Right lobe of liver (tissue), 6 donors: ENCODE results near the gene C5. TPM values are rescaled to one million over a fixed set of nuclear protein-coding genes. Genes with fewer than 3 reads are reported as not detected.

Experiments used
- ATAC-seq, 4 donors: fragments of 200-7000 bp; cut with Tn5 transposase; one replicate each; pipeline ENCODE4 v1.9.1; 2020; ENCODE audit warnings: mild to moderate bottlenecking in 4 of 4, moderate library complexity in 4 of 4
- DNase-seq, 3 donors: peaks; one replicate each; pipeline ENCODE4 v3.0.0-alpha.2; 2020
- H3K27ac ChIP-seq, 3 donors: fragments of 200-600 bp; one replicate each; pipeline ENCODE4 v1.8.0; 2022
- H3K27me3 ChIP-seq, 2 donors: fragments of 200-600 bp; one replicate each; pipeline ENCODE4 v1.8.0; 2022
- H3K36me3 ChIP-seq, 4 donors: fragments of 200-600 bp; sonication (generic) in 1 of 4; one replicate each; pipeline versions ENCODE4 v1.5.1 to v1.8.0; 2017 to 2022; ENCODE audit warnings: control low read depth in 1 of 4
- H3K4me1 ChIP-seq, 4 donors: fragments of 200-600 bp; sonication (generic) in 1 of 4; one replicate each; pipeline versions ENCODE4 v1.5.1 to v1.8.0; 2017 to 2022; ENCODE audit warnings: control low read depth in 1 of 4
- H3K4me3 ChIP-seq, 3 donors: fragments of 200-600 bp; one replicate each; pipeline ENCODE4 v1.8.0; 2022
- H3K9me3 ChIP-seq, 4 donors: fragments of 200-600 bp; sonication (generic) in 1 of 4; one replicate each; pipeline versions ENCODE4 v1.5.1 to v1.8.0; 2017 to 2022; ENCODE audit warnings: control low read depth in 1 of 4
- POLR2A ChIP-seq: fragments of 450-650 bp; IDR thresholded peaks from one replicate; pipeline ENCODE4 v1.6.1; 2017; ENCODE audit warnings: antibody characterized with exemption, mild to moderate bottlenecking
- WGBS: methylation state at CpG from one replicate; pipeline ENCODE4 v1.1.6; 2018; ENCODE audit warnings: low coverage, low lambda C conversion rate; ENCODE audit not compliant: insufficient coverage; ENCODE audit errors: missing lambda C conversion rate; 5-methylcytosine and 5-hydroxymethylcytosine counted together
- intact Hi-C, 2 donors: fragments of 100-400 bp; cut with DNase I; formaldehyde crosslinking; loops; one replicate each; pipeline versions ENCODE4 v1.11.2 to v1.14.1; 2022
- total RNA-seq, 6 experiments: library from RNA; depleted of rRNA in 2 of 6; stranded (reverse); fragments of >200 nt in 2 of 6; fragmentation: NEBNext Ultra II Directional in 3 of 6; extraction: Animal tissue kit (Norgen Biotek cat#: 25700) in 3 of 6; gene quantifications; one replicate each; pipeline versions ENCODE4 v1.1.0 to v1.2.4, GENCODE V29; 2016 to 2023
- TF ChIP-seq, protein P1 (sequence below), 4 donors: fragments of 200-600 bp in 3 of 4; fragments of 450-650 bp in 1 of 4; IDR thresholded peaks; one replicate each; pipeline versions ENCODE4 v1.5.1 to v1.8.0; 2016 to 2022; ENCODE audit warnings: antibody characterized with exemption in 4 of 4, mild to moderate bottlenecking in 2 of 4
- donor health status: DM: no; HTN: yes; CAD: no.
- donor health status: DM: no; HTN: no; CAD: no.
- donor health status: DM: no; HTN: no; CAD: no.
- donor health status: DM: no; HTN: yes; CAD: no.
- donor health status: DM: no; HTN: yes; CAD: no.

Gene C5
- total RNA-seq, 6 experiments from 2014 or later: 251 to 616 (median 411) TPM

DNA sequence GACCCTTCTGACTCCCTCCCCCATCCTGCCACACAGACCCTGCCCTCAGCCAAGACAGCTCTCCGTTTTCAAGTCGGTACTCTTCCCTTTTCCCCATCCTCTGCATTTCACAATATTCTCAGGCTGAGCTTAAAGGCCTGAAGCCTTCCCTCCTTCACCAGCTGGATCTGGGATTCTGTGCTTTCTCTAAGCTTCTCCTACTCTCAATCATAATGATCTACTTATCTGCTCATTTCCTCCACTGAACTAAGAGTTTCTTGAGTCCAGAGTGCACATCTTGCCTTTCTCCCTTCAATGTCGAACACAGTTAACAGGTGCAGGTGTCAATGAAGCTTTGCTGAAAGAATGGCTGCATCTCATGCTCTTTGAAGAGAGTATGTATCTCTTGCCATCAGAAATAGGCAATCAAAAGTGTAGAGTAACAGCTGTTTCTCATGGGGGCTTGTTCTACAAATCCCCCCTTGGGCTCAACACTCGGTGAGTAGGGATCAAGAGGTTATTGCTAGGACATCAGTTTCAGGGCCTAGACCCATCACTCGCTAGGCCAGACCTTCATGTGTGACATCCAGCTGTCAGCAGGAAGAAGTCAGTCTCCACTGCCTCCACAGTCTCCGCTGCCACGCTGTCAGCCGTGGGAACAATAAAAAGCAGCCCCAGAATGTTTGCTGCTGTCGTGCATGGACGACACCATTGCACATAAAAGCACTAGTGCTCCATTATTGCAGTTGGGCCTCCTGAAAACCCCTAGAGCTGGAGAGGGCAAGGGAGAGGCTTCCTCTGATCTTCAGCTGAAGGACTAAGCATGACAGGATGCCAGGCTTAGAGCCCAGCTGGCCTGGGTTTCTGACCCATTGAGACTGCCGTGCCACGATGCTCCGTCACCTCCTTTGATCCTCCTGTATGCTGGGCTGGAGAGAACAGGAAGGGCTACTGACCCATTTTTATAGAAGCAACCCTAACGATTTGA is 147.2 kb downstream of the C5 start:
- intact Hi-C loops: no loop called here
- no peak overlapping the region for H3K27ac ChIP-seq
- WGBS: 64% methylated on average over 7 of the region's 14 CpGs

More for the DNA sequence above, 147.2 kb downstream of the C5 start:
- H3K4me1 ChIP-seq: no peaks in the 10 kb centered on the region
- no peak overlapping the region for H3K4me3 ChIP-seq
- no peaks in the 10 kb centered on the region for H3K9me3 ChIP-seq
- H3K36me3 ChIP-seq: no peaks in the 10 kb centered on the region
- H3K27me3 ChIP-seq: no peaks in the 10 kb centered on the region
- ATAC-seq: no peak
- TF ChIP-seq, protein P1, sequence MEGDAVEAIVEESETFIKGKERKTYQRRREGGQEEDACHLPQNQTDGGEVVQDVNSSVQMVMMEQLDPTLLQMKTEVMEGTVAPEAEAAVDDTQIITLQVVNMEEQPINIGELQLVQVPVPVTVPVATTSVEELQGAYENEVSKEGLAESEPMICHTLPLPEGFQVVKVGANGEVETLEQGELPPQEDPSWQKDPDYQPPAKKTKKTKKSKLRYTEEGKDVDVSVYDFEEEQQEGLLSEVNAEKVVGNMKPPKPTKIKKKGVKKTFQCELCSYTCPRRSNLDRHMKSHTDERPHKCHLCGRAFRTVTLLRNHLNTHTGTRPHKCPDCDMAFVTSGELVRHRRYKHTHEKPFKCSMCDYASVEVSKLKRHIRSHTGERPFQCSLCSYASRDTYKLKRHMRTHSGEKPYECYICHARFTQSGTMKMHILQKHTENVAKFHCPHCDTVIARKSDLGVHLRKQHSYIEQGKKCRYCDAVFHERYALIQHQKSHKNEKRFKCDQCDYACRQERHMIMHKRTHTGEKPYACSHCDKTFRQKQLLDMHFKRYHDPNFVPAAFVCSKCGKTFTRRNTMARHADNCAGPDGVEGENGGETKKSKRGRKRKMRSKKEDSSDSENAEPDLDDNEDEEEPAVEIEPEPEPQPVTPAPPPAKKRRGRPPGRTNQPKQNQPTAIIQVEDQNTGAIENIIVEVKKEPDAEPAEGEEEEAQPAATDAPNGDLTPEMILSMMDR (IDR thresholded peaks at IDR 0.05): no peak
- no peak for TF ChIP-seq POLR2A
- DNase-seq: no peak

Other genes starting within 250 kb of the C5 start
- 10 to 100 TPM; 14.1 to 29.2 (median 21.5) TPM for gene PSMD5, start 207.4 kb downstream of the C5 start, total RNA-seq
- gene PHF19, start 173.1 kb downstream of the C5 start, total RNA-seq: 1 to 10 TPM; 2.2 to 8.0 (median 5.2) TPM
- gene TRAF1, start 123.5 kb downstream of the C5 start, total RNA-seq: 1 to 10 TPM in 5 of 6 experiments, under 1 TPM in 1; 0.99 to 2.5 (median 2.1) TPM
- gene CNTRL, start 24.7 kb upstream of the C5 start, total RNA-seq: 1 to 10 TPM; 2.8 to 5.6 (median 4.2) TPM
- 10 to 100 TPM; 29.0 to 65.1 (median 53.5) TPM for gene RAB14, start 151.6 kb upstream of the C5 start, total RNA-seq
- gene GSN, start 217.9 kb upstream of the C5 start, total RNA-seq: 10 to 100 TPM; 23.1 to 96.9 (median 38.8) TPM